Superior temporal gyrus (tissue), 1 donor: ENCODE measurements around the gene GNMT.

Experiments
- DNase-seq: peaks from one replicate; pipeline ENCODE4 v3.0.0-alpha.2; 2016; ENCODE audit errors: extremely low spot score

GNMT gene

GRCh38 chr6:42960243-42961019 is at the start of gene GNMT:
Gene GNMT, plus strand, starts transcription at chr6:42960754. Its CDS starts 14 bp downstream, at chr6:42960768.
- no peak for DNase-seq

GRCh38 chr6:42911171-42912021 is 49.2 kb upstream of the GNMT start:
- no peak for DNase-seq

GRCh38 chr6:42914546-42914945 is 46.0 kb upstream of the GNMT start:
- no peak for DNase-seq

GRCh38 chr6:42915732-42916131 is 44.8 kb upstream of the GNMT start, which contains the start of gene PTCRA:
Gene PTCRA, plus strand, starts transcription at chr6:42916053. Its CDS starts 17 bp downstream, at chr6:42916070.
- DNase-seq, result no peak

- DNase-seq, result no peak
Observed at GRCh38 chr6:42916288-42916687, 44.3 kb upstream of the GNMT start.

GRCh38 chr6:42921801-42922200 is 38.8 kb upstream of the GNMT start:
- no peak for DNase-seq

GRCh38 chr6:42923666-42924065 is 36.9 kb upstream of the GNMT start:
- no peak for DNase-seq

- DNase-seq, result no peak
Observed at GRCh38 chr6:42925248-42925857, 35.2 kb upstream of the GNMT start.

- DNase-seq, result peak; percentile 95
Observed at GRCh38 chr6:42928986-42929820, 31.4 kb upstream of the GNMT start, which contains the start of gene CNPY3. Gene CNPY3, plus strand, starts transcription at chr6:42929480. Its CDS starts 91 bp downstream, at chr6:42929571.

GRCh38 chr6:42929821-42930360 is 30.7 kb upstream of the GNMT start:
- DNase-seq, result peak; percentile 38

- DNase-seq, result no peak
Observed at GRCh38 chr6:42932412-42932811, 28.1 kb upstream of the GNMT start.

- DNase-seq, result peak; percentile 16
Observed at GRCh38 chr6:42933205-42933604, 27.3 kb upstream of the GNMT start.

- DNase-seq, result no peak
Observed at GRCh38 chr6:42935322-42935721, 25.2 kb upstream of the GNMT start.

GRCh38 chr6:42936398-42936797 is 24.2 kb upstream of the GNMT start:
- no peak for DNase-seq

- DNase-seq, result no peak
Observed at GRCh38 chr6:42937548-42938427, 22.8 kb upstream of the GNMT start.

GRCh38 chr6:42938428-42938796 is 22.1 kb upstream of the GNMT start:
- no peak for DNase-seq

GRCh38 chr6:42938987-42939809 is 21.4 kb upstream of the GNMT start:
- DNase-seq, result no peak

- no peak for DNase-seq
Observed at GRCh38 chr6:42939810-42940167, 20.8 kb upstream of the GNMT start.

- no peak for DNase-seq
Observed at GRCh38 chr6:42940493-42941045, 20.0 kb upstream of the GNMT start.
